Left colon (tissue), 2 donors: ENCODE measurements around the gene RPL12. TPM values are rescaled to one million over a fixed set of nuclear protein-coding genes. Genes with fewer than 3 reads are reported as not detected.
A peak's percentile ranks its signal among the peaks of the same experiment; 100 is the strongest.
"Not testable (repeated sequence)": the region's sequence is repeated elsewhere in the genome, so short reads cannot be mapped to it uniquely, and the experiment has no call there.

Experiments
- ATAC-seq: fragments of 200-7000 bp; cut with Tn5 transposase; one replicate; pipeline ENCODE4 v1.9.1; 2020; ENCODE audit warnings: mild to moderate bottlenecking, moderate library complexity
- DNase-seq, 2 donors: peaks; one replicate each; pipeline ENCODE4 v3.0.0-alpha.2; 2020
- intact Hi-C, 2 donors: fragments of 100-400 bp; cut with DNase I in 1 of 2; cut with micrococcal nuclease in 1 of 2; formaldehyde crosslinking; loops; one replicate each; pipeline versions ENCODE4 v1.11.2 to v1.14.0; 2022; cut with DNase I, micrococcal nuclease
- total RNA-seq, 2 donors: library from RNA; stranded (reverse); fragmentation: NEBNext Ultra II Directional; extraction: Animal tissue kit (Norgen Biotek cat#: 25700); gene quantifications; one replicate each; pipeline ENCODE4 v1.2.1, GENCODE V29; 2021
- donor health status: DM: no; HTN: no; CAD: no.
- donor health status: DM: yes; HTN: yes; CAD: no.

The RPL12 gene
- total RNA-seq, 2 donors from 2014 or later, result 837 to 857 TPM

- no peak for ATAC-seq
- DNase-seq, result no peak
- intact Hi-C loops, result no loop called here
Observed at GRCh38 chr9:127474592-127474991, 23.4 kb upstream of the RPL12 start.

GRCh38 chr9:127473932-127474331 is 22.7 kb upstream of the RPL12 start:
- ATAC-seq (no peak), DNase-seq (no peak)
- intact Hi-C loops, result no loop called here

GRCh38 chr9:127473501-127473900 is 22.3 kb upstream of the RPL12 start:
- ATAC-seq (no peak), DNase-seq (no peak)
- intact Hi-C loops, result no loop called here

- intact Hi-C loops, result no loop called here
- DNase-seq, result no peak
- no peak for ATAC-seq
Observed at GRCh38 chr9:127470662-127471061, 19.5 kb upstream of the RPL12 start.

- intact Hi-C loops, result no loop called here
- ATAC-seq (no peak), DNase-seq (no peak)
Observed at GRCh38 chr9:127467621-127468020, 16.4 kb upstream of the RPL12 start.

- DNase-seq, ATAC-seq, intact Hi-C loops: not testable (repeated sequence)
Observed at GRCh38 chr9:127466407-127466917, 15.3 kb upstream of the RPL12 start.

- no peak for ATAC-seq
- intact Hi-C loops, result no loop called here
- no peak for DNase-seq
Observed at GRCh38 chr9:127463911-127464310, 12.7 kb upstream of the RPL12 start.

- intact Hi-C loops, result no loop called here
- no peak for ATAC-seq
- no peak for DNase-seq
Observed at GRCh38 chr9:127463382-127463781, 12.2 kb upstream of the RPL12 start.

- ATAC-seq (no peak), DNase-seq (no peak)
- intact Hi-C loops, result no loop called here
Observed at GRCh38 chr9:127458921-127459320, 7.7 kb upstream of the RPL12 start.

GRCh38 chr9:127457191-127457878 is 6.1 kb upstream of the RPL12 start:
- DNase-seq, result no peak
- ATAC-seq, result no peak
- intact Hi-C loops, result no loop called here

GRCh38 chr9:127455324-127455992 is 4.3 kb upstream of the RPL12 start:
- intact Hi-C loops, result no loop called here
- peak in 1 of 2 donors; percentile 60 for DNase-seq
- ATAC-seq, result no peak

GRCh38 chr9:127452691-127453090 is 1.5 kb upstream of the RPL12 start:
- DNase-seq (peak; percentile 79 to 92), ATAC-seq (peak; percentile 50)
- intact Hi-C loops, result no loop called here

GRCh38 chr9:127451858-127452656 is 851 bp upstream of the RPL12 start:
- peak; percentile 64 to 71 for DNase-seq
- intact Hi-C loops, result no loop called here
- ATAC-seq, result peak; percentile 44

GRCh38 chr9:127451608-127451857 is 327 bp upstream of the RPL12 start:
- ATAC-seq (no peak), DNase-seq (no peak)
- intact Hi-C loops, result no loop called here

GRCh38 chr9:127450243-127450760 is 904 bp downstream of the RPL12 start:
- no peak for DNase-seq
- intact Hi-C loops, result no loop called here
- ATAC-seq, result peak; percentile 15

- DNase-seq (no peak), ATAC-seq (no peak)
- intact Hi-C loops, result no loop called here
Observed at GRCh38 chr9:127449332-127449966, 1.8 kb downstream of the RPL12 start.

- intact Hi-C loops, result no loop called here
- DNase-seq (no peak), ATAC-seq (no peak)
Observed at GRCh38 chr9:127448112-127448805, 2.9 kb downstream of the RPL12 start.

GRCh38 chr9:127447416-127448111 is 3.6 kb downstream of the RPL12 start:
- DNase-seq, result no peak
- ATAC-seq, result no peak
- intact Hi-C loops, result no loop called here
